ENCODE results near the gene OR4B1. TPM values are rescaled to one million over a fixed set of nuclear protein-coding genes. Genes with fewer than 3 reads are reported as not detected.

OR4B1 gene, protein sequence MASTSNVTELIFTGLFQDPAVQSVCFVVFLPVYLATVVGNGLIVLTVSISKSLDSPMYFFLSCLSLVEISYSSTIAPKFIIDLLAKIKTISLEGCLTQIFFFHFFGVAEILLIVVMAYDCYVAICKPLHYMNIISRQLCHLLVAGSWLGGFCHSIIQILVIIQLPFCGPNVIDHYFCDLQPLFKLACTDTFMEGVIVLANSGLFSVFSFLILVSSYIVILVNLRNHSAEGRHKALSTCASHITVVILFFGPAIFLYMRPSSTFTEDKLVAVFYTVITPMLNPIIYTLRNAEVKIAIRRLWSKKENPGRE
- not detected in 2 replicates for total RNA-seq
- not detected in 2 replicates for polyA plus RNA-seq

DNA sequence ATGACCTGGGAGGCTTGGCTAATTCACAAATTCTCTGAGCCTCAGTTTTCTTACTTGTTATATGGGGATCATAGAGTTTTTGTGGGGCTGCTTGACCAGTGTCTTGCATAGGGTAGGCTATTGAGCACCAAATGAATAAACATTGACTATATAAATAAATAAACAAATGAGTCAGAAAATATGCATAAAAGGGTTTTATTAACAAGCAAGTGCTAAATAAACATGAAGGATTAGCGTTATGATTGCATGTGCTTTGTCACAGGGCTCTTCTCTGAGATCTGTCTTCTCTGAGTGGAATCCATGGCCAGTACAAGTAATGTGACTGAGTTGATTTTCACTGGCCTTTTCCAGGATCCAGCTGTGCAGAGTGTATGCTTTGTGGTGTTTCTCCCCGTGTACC, at the start of gene OR4B1:
TSS of gene OR4B1 (plus strand) at position 301 of the 400 bp plus-strand sequence. CDS start at position 301, 0 bp downstream.
- Histone ChIP-seq H3K27me3 (no peaks in the 10 kb centered on the region), H3K36me3 (no peaks in the 10 kb centered on the region), H3K27ac (no peak within 1 kb of the TSS), H3K4me1 (ENCODE audit: low read depth) (no peaks in the 10 kb centered on the region), H3K4me3 (no peak within 1 kb of the TSS), H3K9me3 (ENCODE audit: low read depth) (no peaks in the 10 kb centered on the region)
- DNase-seq (ENCODE audit: low read depth in 1 of 2, low spot score in 1 of 2): no peak
- TF ChIP-seq, protein P1, sequence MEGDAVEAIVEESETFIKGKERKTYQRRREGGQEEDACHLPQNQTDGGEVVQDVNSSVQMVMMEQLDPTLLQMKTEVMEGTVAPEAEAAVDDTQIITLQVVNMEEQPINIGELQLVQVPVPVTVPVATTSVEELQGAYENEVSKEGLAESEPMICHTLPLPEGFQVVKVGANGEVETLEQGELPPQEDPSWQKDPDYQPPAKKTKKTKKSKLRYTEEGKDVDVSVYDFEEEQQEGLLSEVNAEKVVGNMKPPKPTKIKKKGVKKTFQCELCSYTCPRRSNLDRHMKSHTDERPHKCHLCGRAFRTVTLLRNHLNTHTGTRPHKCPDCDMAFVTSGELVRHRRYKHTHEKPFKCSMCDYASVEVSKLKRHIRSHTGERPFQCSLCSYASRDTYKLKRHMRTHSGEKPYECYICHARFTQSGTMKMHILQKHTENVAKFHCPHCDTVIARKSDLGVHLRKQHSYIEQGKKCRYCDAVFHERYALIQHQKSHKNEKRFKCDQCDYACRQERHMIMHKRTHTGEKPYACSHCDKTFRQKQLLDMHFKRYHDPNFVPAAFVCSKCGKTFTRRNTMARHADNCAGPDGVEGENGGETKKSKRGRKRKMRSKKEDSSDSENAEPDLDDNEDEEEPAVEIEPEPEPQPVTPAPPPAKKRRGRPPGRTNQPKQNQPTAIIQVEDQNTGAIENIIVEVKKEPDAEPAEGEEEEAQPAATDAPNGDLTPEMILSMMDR (IDR thresholded peaks at IDR 0.05; ENCODE audit: low read depth, low read length): no peak

GRCh38 chr11:48167380-48167779, 49.2 kb upstream of the OR4B1 start:
- H3K27ac ChIP-seq: no peak overlapping the region

GRCh38 chr11:48168815-48169214, 47.8 kb upstream of the OR4B1 start:
- H3K27ac ChIP-seq: peak overlapping the region; percentile 83
- no peaks in the 10 kb centered on the region for H3K27me3 ChIP-seq
- H3K4me3 ChIP-seq: no peak overlapping the region
- H3K36me3 ChIP-seq: peaks cover 9% of the 10 kb centered on the region
- DNase-seq (ENCODE audit: low read depth in 1 of 2, low spot score in 1 of 2): no peak
- TF ChIP-seq, protein P1 (IDR thresholded peaks at IDR 0.05; ENCODE audit: low read depth, low read length): no peak
- H3K9me3 ChIP-seq (ENCODE audit: low read depth): no peaks in the 10 kb centered on the region
- H3K4me1 ChIP-seq (ENCODE audit: low read depth): peaks cover 29% of the 10 kb centered on the region

More at GRCh38 chr11:48167380-48167779, 49.2 kb upstream of the OR4B1 start:
- H3K4me1 ChIP-seq (ENCODE audit: low read depth): peaks cover 24% of the 10 kb centered on the region
- H3K9me3 ChIP-seq (ENCODE audit: low read depth): no peaks in the 10 kb centered on the region
- TF ChIP-seq, protein P1 (IDR thresholded peaks at IDR 0.05; ENCODE audit: low read depth, low read length): no peak
- H3K36me3 ChIP-seq: peaks cover 14% of the 10 kb centered on the region
- no peak overlapping the region for H3K4me3 ChIP-seq
- no peaks in the 10 kb centered on the region for H3K27me3 ChIP-seq
- DNase-seq (ENCODE audit: low read depth in 1 of 2, low spot score in 1 of 2): no peak

DNA sequence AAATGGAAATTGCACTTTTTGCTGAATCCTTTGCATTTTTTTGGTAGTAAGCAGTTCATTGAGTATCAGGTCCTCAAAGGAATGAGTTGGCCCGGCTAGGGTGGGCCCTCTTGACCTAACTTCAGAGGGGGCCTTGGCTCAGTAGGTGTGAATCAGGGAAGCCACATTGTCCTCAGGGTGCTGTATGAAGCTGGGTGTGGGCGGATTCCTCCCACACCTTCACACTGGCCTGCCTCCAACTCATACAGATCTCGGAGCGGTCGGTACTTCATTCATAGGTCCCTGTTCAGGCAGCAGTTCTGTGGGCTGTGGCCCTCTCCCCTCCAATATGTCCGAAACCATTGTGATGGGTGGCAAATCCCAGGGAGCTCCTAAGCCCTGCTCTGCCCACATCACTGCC, 47.4 kb upstream of the OR4B1 start:
- Histone ChIP-seq H3K9me3 (ENCODE audit: low read depth) (no peaks in the 10 kb centered on the region), H3K27me3 (no peaks in the 10 kb centered on the region), H3K4me3 (no peak overlapping the region), H3K4me1 (ENCODE audit: low read depth) (peaks cover 29% of the 10 kb centered on the region), H3K36me3 (peaks cover 9% of the 10 kb centered on the region), H3K27ac (peak overlapping the region; percentile 83)
- DNase-seq (ENCODE audit: low read depth in 1 of 2, low spot score in 1 of 2): no peak
- TF ChIP-seq, protein P1 (IDR thresholded peaks at IDR 0.05; ENCODE audit: low read depth, low read length): no peak

DNA sequence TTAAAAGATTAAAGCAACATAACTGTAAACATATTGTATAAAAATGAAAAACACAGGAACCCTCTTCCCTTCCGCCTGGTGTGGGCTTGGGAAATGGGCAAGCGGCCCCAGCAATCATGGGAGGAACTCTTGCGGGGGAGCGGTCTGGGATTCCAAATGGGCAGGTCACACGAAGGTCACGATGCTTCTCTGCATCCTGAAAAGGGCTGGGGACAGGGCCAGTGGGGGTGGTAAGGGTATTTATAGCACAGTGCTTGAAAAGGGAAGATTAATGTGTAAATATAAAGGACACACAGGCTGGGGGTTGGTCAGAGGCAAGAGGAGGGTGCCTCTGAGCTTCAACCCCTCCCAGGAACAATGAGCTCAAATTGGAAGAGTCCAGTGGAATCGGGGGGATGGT, 46.9 kb upstream of the OR4B1 start:
- Histone ChIP-seq H3K27me3 (no peaks in the 10 kb centered on the region), H3K27ac (peak overlapping the region; percentile 83), H3K36me3 (peaks cover 8% of the 10 kb centered on the region), H3K4me1 (ENCODE audit: low read depth) (peaks cover 29% of the 10 kb centered on the region), H3K4me3 (no peak overlapping the region), H3K9me3 (ENCODE audit: low read depth) (no peaks in the 10 kb centered on the region)
- peak; percentile 73 to 74 for DNase-seq (ENCODE audit: low read depth in 1 of 2, low spot score in 1 of 2)
- TF ChIP-seq, protein P1 (IDR thresholded peaks at IDR 0.05; ENCODE audit: low read depth, low read length): no peak
